MCF 10A (cell line): ENCODE measurements around the gene LAMA3. TPM values are rescaled to one million over a fixed set of nuclear protein-coding genes. Genes with fewer than 3 reads are reported as not detected.

Experiments
- BruUV-seq: library from RNA; stranded (reverse); fragments of 400-500 nt; replicated peaks from 2 replicates; lab custom pipeline; 2021; lab: Mats Ljungman, UMichigan
- CTCF ChIA-PET: fragments of 300-600 bp; sonication (Branson Sonifier 250); formaldehyde crosslinking; extraction: SDS; loops from one replicate; lab custom pipeline; 2021; ENCODE audit warnings: antibody characterized with exemption, inconsistent platforms; lab: Yijun Ruan, JAX
- POLR2A ChIA-PET: fragments of 300-600, 350-650 bp; sonication (Branson Sonifier 250); formaldehyde crosslinking; extraction: SDS; loops from one replicate; lab custom pipeline; 2020; ENCODE audit warnings: antibody characterized with exemption, inconsistent platforms; lab: Yijun Ruan, JAX
- DNase-seq: peaks from one replicate; pipeline ENCODE4 v3.0.0-alpha.2; 2018; ENCODE audit not compliant: unreplicated experiment
- H3K27ac Mint-ChIP-seq: one replicate; pipeline ENCODE4 v1.8.0; 2022; ENCODE audit warnings: mild to moderate bottlenecking, low read depth, mixed read lengths; ENCODE audit not compliant: unreplicated experiment
- H3K27me3 Mint-ChIP-seq: one replicate; pipeline ENCODE4 v1.8.0; 2022; ENCODE audit warnings: mixed read lengths; ENCODE audit not compliant: insufficient read depth, unreplicated experiment
- H3K36me3 Mint-ChIP-seq: one replicate; pipeline ENCODE4 v1.8.0; 2022; ENCODE audit warnings: mild to moderate bottlenecking, moderate library complexity, mixed read lengths; ENCODE audit not compliant: insufficient read depth, unreplicated experiment
- H3K4me1 Mint-ChIP-seq: one replicate; pipeline ENCODE4 v1.8.0; 2022; ENCODE audit warnings: mixed read lengths; ENCODE audit not compliant: insufficient read depth, unreplicated experiment
- H3K4me3 Mint-ChIP-seq: one replicate; pipeline ENCODE4 v1.8.0; 2022; ENCODE audit warnings: mild to moderate bottlenecking, moderate library complexity, mixed read lengths; ENCODE audit not compliant: unreplicated experiment
- H3K9me3 Mint-ChIP-seq: one replicate; pipeline ENCODE4 v1.8.0; 2022; ENCODE audit warnings: mixed read lengths; ENCODE audit not compliant: unreplicated experiment
- CTCF ChIP-seq: fragments of 200-600 bp; IDR thresholded peaks from one replicate; pipeline ENCODE4 v1.8.0; 2022; ENCODE audit warnings: antibody characterized with exemption, mild to moderate bottlenecking; ENCODE audit not compliant: unreplicated experiment
- intact Hi-C: fragments of 100-400 bp; cut with micrococcal nuclease; formaldehyde crosslinking; loops from 2 replicates; pipeline ENCODE4 v1.14.1; 2022
- total RNA-seq: library from RNA; stranded (reverse); gene quantifications from 2 replicates; pipeline ENCODE4 v1.2.3, GENCODE V29; 2022

The LAMA3 gene
- total RNA-seq, 1 experiment from 2014 or later: 371 TPM

GRCh38 chr18:23964282-23965238 lies 275.3 kb downstream of the LAMA3 start:
- CTCF ChIA-PET: interaction anchor here (0.7 to 2.0 kb wide), 8 partner anchors 19 to 161 kb away, joined by 3 to 10 read pairs (median 6); no protein-coding TSS in a partner anchor
- no peaks in the 10 kb centered on the region for H3K27me3 Mint-ChIP-seq
- intact Hi-C loops: no loop called here

GRCh38 chr18:23966909-23967308 lies 277.7 kb downstream of the LAMA3 start:
- ChIA-PET CTCF (interaction anchor here (2.0 kb wide), 1 partner anchor 151 kb away, joined by 7 read pairs; no protein-coding TSS in a partner anchor), POLR2A (interaction anchor here (0.6 to 2.0 kb wide), 2 partner anchors 24 to 366 kb away, joined by 3 to 5 read pairs; no protein-coding TSS in a partner anchor)
- no TSS peak for BruUV-seq
- peaks cover 17% of the 10 kb centered on the region for H3K4me1 Mint-ChIP-seq
- H3K27ac Mint-ChIP-seq: no peak overlapping the region
- no peak for TF ChIP-seq CTCF
- intact Hi-C loops: no loop called here
- H3K27me3 Mint-ChIP-seq: no peaks in the 10 kb centered on the region
- H3K9me3 Mint-ChIP-seq: no peaks in the 10 kb centered on the region
- H3K36me3 Mint-ChIP-seq: no peaks in the 10 kb centered on the region
- H3K4me3 Mint-ChIP-seq: no peak overlapping the region
- DNase-seq: no peak

More at GRCh38 chr18:23964282-23965238, 275.3 kb downstream of the LAMA3 start:
- POLR2A ChIA-PET: interaction anchor here (0.6 to 2.0 kb wide), 2 partner anchors 27 to 52 kb away, joined by 3 to 5 read pairs; no protein-coding TSS in a partner anchor
- Mint-ChIP-seq H3K4me1 (peaks cover 17% of the 10 kb centered on the region), H3K4me3 (no peak overlapping the region), H3K36me3 (no peaks in the 10 kb centered on the region), H3K9me3 (no peaks in the 10 kb centered on the region), H3K27ac (no peak overlapping the region)
- BruUV-seq: no TSS peak
- TF ChIP-seq CTCF: no peak
- DNase-seq: no peak

- no peak overlapping the region for H3K27ac Mint-ChIP-seq
- peaks cover 20% of the 10 kb centered on the region for H3K4me1 Mint-ChIP-seq
- BruUV-seq: no TSS peak
- no peaks in the 10 kb centered on the region for H3K27me3 Mint-ChIP-seq
- ChIA-PET POLR2A (interaction anchor here (0.6 to 1.3 kb wide), 2 partner anchors 16 to 367 kb away, joined by 3 read pairs; no protein-coding TSS in a partner anchor), CTCF (interaction anchor here (0.7 to 1.9 kb wide), 4 partner anchors 8 to 108 kb away, joined by 3 to 5 read pairs (median 4); no protein-coding TSS in a partner anchor)
- H3K4me3 Mint-ChIP-seq: no peak overlapping the region
- H3K36me3 Mint-ChIP-seq: no peaks in the 10 kb centered on the region
- TF ChIP-seq CTCF: no peak
- no peaks in the 10 kb centered on the region for H3K9me3 Mint-ChIP-seq
- no peak for DNase-seq
- intact Hi-C loops: no loop called here
Measured at GRCh38 chr18:23967321-23968089, 278.3 kb downstream of the LAMA3 start.
